Measurements from ENCODE around the gene TXN2. TPM values are rescaled to one million over a fixed set of nuclear protein-coding genes. Genes with fewer than 3 reads are reported as not detected.
"Not testable (repeated sequence)": the region's sequence is repeated elsewhere in the genome, so short reads cannot be mapped to it uniquely, and the experiment has no call there.

TXN2 gene
- total and polyA plus RNA-seq, 2 experiments from 2014 or later, result 23.0 to 50.3 TPM

DNA sequence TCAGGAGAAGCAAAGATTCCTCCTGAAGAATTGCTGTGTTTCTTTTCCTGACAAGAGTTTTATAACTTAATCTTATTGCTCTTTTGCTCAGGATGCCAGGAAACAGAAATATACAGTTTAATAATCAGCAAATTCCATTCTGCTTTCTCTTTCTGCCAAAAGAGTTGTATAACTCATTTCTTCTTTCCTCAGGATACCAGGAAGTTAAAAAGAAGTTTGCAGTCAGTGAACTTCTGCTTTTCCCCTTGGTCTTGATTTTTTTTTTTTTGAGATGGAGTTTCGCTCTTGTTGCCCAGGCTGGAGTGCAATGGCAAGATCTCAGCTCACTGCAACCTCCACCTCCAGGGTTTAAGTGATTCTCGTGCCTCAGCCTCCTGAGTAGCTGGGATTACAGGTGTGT is 38.5 kb upstream of the TXN2 start:
- not testable (repeated sequence) for H3K9me3 Mint-ChIP-seq; H3K4me3 Mint-ChIP-seq; ATAC-seq; H3K27me3 ChIP-seq (ENCODE audit: insufficient read depth); H3K27ac Mint-ChIP-seq; H3K4me2 ChIP-seq; H3K27ac ChIP-seq (ENCODE audit: low read depth); DNase-seq (ENCODE audit: low spot score); H3K79me2 ChIP-seq (replicated peaks; ENCODE audit: insufficient read depth); H3K4me1 ChIP-seq (ENCODE audit: insufficient read depth); H3K27me3 Mint-ChIP-seq (ENCODE audit: insufficient read depth, low read depth, poor library complexity); H3K4me3 ChIP-seq; H3K4me1 Mint-ChIP-seq; H2AFZ ChIP-seq; H3K9me2 ChIP-seq (ENCODE audit: insufficient read depth)
- Histone ChIP-seq H3F3A (replicated peaks; ENCODE audit: low read depth) (peaks cover 17% of the 10 kb centered on the region; the same call in 1 of the 2 replicates), H4K20me1 (replicated peaks; ENCODE audit: insufficient read depth) (peaks cover 11% of the 10 kb centered on the region; the same call in 1 of the 2 replicates), H3K36me3 (ENCODE audit: insufficient read depth) (peaks cover 98% of the 10 kb centered on the region)
- peaks cover 98% of the 10 kb centered on the region for H3K36me3 Mint-ChIP-seq (ENCODE audit: low read depth)

DNA sequence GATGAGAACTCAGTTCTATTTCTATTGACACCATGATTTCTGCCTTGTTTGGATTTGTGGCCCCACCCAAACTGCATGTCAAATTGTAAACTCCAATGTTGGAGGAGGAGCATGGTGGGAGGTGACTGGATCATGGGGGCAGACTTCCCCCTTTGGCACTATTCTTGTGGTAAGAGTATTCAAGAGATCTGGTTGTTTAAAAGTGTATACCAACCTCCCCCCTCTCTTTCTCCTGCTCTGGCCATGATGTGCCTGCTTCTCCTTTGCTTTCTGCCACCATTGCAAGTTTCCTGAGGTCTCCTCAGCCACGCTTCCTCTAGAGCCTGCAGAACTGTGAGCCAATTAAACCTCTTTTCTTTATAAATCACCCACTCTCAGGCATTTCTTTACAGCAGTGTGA is 33.3 kb upstream of the TXN2 start:
- Mint-ChIP-seq H3K4me3 (no peak overlapping the region), H3K27ac (no peak overlapping the region), H3K36me3 (ENCODE audit: low read depth) (peaks cover 95% of the 10 kb centered on the region), H3K4me1 (no peaks in the 10 kb centered on the region), H3K27me3 (ENCODE audit: insufficient read depth, low read depth, poor library complexity) (peaks cover 5% of the 10 kb centered on the region), H3K9me3 (no peaks in the 10 kb centered on the region)
- no peaks in the 10 kb centered on the region for H3K9me2 ChIP-seq (ENCODE audit: insufficient read depth)
- no peak overlapping the region for H3K27ac ChIP-seq (ENCODE audit: low read depth)
- H3F3A ChIP-seq (replicated peaks; ENCODE audit: low read depth), result peaks cover 30% of the 10 kb centered on the region
- H3K36me3 ChIP-seq (ENCODE audit: insufficient read depth), result peaks cover 93% of the 10 kb centered on the region
- no peaks in the 10 kb centered on the region for H3K79me2 ChIP-seq (replicated peaks; ENCODE audit: insufficient read depth)
- H3K4me3 ChIP-seq, result no peak overlapping the region
- H4K20me1 ChIP-seq (replicated peaks; ENCODE audit: insufficient read depth), result peaks cover 2% of the 10 kb centered on the region
- no peaks in the 10 kb centered on the region for H3K4me1 ChIP-seq (ENCODE audit: insufficient read depth)
- DNase-seq (ENCODE audit: low spot score) (no peak), ATAC-seq (no peak)
- no peaks in the 10 kb centered on the region for H3K27me3 ChIP-seq (ENCODE audit: insufficient read depth)
- H3K4me2 ChIP-seq, result no peak overlapping the region
- H2AFZ ChIP-seq, result no peak overlapping the region
- TF ChIP-seq JUNB (IDR thresholded peaks at IDR 0.05; ENCODE audit: unreplicated experiment) (no peak), EZH2 (IDR thresholded peaks at IDR 0.05; ENCODE audit: low read depth, unreplicated experiment) (no peak), CREB1 (CRISPR knock-in tag; IDR thresholded peaks at IDR 0.05; ENCODE audit: low read depth) (no peak), NANOG (IDR thresholded peaks at IDR 0.05; ENCODE audit: borderline replicate concordance) (no peak), ZNF114 (CRISPR knock-in tag; IDR thresholded peaks at IDR 0.05) (no peak), EZH2phosphoT487 (IDR thresholded peaks at IDR 0.05; ENCODE audit: unreplicated experiment) (no peak), STAT1 (IDR thresholded peaks at IDR 0.05; ENCODE audit: unreplicated experiment) (no peak), ZNF331 (CRISPR knock-in tag; IDR thresholded peaks at IDR 0.05; ENCODE audit: low read depth) (no peak)
- TF ChIP-seq, protein P1, sequence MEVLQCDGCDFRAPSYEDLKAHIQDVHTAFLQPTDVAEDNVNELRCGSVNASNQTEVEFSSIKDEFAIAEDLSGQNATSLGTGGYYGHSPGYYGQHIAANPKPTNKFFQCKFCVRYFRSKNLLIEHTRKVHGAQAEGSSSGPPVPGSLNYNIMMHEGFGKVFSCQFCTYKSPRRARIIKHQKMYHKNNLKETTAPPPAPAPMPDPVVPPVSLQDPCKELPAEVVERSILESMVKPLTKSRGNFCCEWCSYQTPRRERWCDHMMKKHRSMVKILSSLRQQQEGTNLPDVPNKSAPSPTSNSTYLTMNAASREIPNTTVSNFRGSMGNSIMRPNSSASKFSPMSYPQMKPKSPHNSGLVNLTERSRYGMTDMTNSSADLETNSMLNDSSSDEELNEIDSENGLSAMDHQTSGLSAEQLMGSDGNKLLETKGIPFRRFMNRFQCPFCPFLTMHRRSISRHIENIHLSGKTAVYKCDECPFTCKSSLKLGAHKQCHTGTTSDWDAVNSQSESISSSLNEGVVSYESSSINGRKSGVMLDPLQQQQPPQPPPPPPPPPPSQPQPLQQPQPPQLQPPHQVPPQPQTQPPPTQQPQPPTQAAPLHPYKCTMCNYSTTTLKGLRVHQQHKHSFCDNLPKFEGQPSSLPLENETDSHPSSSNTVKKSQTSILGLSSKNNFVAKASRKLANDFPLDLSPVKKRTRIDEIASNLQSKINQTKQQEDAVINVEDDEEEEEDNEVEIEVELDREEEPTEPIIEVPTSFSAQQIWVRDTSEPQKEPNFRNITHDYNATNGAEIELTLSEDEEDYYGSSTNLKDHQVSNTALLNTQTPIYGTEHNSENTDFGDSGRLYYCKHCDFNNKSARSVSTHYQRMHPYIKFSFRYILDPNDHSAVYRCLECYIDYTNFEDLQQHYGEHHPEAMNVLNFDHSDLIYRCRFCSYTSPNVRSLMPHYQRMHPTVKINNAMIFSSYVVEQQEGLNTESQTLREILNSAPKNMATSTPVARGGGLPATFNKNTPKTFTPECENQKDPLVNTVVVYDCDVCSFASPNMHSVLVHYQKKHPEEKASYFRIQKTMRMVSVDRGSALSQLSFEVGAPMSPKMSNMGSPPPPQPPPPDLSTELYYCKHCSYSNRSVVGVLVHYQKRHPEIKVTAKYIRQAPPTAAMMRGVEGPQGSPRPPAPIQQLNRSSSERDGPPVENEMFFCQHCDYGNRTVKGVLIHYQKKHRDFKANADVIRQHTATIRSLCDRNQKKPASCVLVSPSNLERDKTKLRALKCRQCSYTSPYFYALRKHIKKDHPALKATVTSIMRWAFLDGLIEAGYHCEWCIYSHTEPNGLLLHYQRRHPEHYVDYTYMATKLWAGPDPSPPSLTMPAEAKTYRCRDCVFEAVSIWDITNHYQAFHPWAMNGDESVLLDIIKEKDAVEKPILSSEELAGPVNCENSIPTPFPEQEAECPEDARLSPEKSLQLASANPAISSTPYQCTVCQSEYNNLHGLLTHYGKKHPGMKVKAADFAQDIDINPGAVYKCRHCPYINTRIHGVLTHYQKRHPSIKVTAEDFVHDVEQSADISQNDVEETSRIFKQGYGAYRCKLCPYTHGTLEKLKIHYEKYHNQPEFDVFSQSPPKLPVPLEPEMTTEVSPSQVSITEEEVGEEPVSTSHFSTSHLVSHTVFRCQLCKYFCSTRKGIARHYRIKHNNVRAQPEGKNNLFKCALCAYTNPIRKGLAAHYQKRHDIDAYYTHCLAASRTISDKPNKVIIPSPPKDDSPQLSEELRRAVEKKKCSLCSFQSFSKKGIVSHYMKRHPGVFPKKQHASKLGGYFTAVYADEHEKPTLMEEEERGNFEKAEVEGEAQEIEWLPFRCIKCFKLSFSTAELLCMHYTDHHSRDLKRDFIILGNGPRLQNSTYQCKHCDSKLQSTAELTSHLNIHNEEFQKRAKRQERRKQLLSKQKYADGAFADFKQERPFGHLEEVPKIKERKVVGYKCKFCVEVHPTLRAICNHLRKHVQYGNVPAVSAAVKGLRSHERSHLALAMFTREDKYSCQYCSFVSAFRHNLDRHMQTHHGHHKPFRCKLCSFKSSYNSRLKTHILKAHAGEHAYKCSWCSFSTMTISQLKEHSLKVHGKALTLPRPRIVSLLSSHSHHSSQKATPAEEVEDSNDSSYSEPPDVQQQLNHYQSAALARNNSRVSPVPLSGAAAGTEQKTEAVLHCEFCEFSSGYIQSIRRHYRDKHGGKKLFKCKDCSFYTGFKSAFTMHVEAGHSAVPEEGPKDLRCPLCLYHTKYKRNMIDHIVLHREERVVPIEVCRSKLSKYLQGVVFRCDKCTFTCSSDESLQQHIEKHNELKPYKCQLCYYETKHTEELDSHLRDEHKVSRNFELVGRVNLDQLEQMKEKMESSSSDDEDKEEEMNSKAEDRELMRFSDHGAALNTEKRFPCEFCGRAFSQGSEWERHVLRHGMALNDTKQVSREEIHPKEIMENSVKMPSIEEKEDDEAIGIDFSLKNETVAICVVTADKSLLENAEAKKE (CRISPR knock-in tag; IDR thresholded peaks at IDR 0.05), result no peak
- TF ChIP-seq, protein P2, sequence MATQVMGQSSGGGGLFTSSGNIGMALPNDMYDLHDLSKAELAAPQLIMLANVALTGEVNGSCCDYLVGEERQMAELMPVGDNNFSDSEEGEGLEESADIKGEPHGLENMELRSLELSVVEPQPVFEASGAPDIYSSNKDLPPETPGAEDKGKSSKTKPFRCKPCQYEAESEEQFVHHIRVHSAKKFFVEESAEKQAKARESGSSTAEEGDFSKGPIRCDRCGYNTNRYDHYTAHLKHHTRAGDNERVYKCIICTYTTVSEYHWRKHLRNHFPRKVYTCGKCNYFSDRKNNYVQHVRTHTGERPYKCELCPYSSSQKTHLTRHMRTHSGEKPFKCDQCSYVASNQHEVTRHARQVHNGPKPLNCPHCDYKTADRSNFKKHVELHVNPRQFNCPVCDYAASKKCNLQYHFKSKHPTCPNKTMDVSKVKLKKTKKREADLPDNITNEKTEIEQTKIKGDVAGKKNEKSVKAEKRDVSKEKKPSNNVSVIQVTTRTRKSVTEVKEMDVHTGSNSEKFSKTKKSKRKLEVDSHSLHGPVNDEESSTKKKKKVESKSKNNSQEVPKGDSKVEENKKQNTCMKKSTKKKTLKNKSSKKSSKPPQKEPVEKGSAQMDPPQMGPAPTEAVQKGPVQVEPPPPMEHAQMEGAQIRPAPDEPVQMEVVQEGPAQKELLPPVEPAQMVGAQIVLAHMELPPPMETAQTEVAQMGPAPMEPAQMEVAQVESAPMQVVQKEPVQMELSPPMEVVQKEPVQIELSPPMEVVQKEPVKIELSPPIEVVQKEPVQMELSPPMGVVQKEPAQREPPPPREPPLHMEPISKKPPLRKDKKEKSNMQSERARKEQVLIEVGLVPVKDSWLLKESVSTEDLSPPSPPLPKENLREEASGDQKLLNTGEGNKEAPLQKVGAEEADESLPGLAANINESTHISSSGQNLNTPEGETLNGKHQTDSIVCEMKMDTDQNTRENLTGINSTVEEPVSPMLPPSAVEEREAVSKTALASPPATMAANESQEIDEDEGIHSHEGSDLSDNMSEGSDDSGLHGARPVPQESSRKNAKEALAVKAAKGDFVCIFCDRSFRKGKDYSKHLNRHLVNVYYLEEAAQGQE (IDR thresholded peaks at IDR 0.05; ENCODE audit: unreplicated experiment), result no peak
- TF ChIP-seq, protein P3, sequence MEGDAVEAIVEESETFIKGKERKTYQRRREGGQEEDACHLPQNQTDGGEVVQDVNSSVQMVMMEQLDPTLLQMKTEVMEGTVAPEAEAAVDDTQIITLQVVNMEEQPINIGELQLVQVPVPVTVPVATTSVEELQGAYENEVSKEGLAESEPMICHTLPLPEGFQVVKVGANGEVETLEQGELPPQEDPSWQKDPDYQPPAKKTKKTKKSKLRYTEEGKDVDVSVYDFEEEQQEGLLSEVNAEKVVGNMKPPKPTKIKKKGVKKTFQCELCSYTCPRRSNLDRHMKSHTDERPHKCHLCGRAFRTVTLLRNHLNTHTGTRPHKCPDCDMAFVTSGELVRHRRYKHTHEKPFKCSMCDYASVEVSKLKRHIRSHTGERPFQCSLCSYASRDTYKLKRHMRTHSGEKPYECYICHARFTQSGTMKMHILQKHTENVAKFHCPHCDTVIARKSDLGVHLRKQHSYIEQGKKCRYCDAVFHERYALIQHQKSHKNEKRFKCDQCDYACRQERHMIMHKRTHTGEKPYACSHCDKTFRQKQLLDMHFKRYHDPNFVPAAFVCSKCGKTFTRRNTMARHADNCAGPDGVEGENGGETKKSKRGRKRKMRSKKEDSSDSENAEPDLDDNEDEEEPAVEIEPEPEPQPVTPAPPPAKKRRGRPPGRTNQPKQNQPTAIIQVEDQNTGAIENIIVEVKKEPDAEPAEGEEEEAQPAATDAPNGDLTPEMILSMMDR (conservative IDR thresholded peaks at IDR 0.05; ENCODE audit: low read depth in 2 of 2), result no peak

All from GM23338 (cell line).